Measurements from ENCODE around the gene SIMC1.

SIMC1 gene

GRCh38 chr5:176371621-176372539 lies 133.7 kb downstream of the SIMC1 start:
- in situ Hi-C loops (cut with MboI; ENCODE audit: low pct_unique_long_range_greater_than_20kb, low sequenced_read_pairs, unreplicated experiment) = no loop called here
- TF ChIP-seq CTCF (IDR thresholded peaks at IDR 0.05; ENCODE audit: extremely low read depth, insufficient read depth, missing control alignments) = no peak

GRCh38 chr5:176373100-176373818 lies 135.0 kb downstream of the SIMC1 start:
- in situ Hi-C loops (cut with MboI; ENCODE audit: low pct_unique_long_range_greater_than_20kb, low sequenced_read_pairs, unreplicated experiment) = no loop called here
- DNase-seq (ENCODE audit: low spot score) = no peak
- TF ChIP-seq CTCF (IDR thresholded peaks at IDR 0.05; ENCODE audit: extremely low read depth, insufficient read depth, missing control alignments) = no peak

More at GRCh38 chr5:176371621-176372539, 133.7 kb downstream of the SIMC1 start:
- no peak for DNase-seq (ENCODE audit: low spot score)

GRCh38 chr5:176379881-176380280 lies 141.7 kb downstream of the SIMC1 start:
- DNase-seq (ENCODE audit: low spot score) = peak; percentile 49
- TF ChIP-seq CTCF (IDR thresholded peaks at IDR 0.05; ENCODE audit: extremely low read depth, insufficient read depth, missing control alignments) = no peak
- in situ Hi-C loops (cut with MboI; ENCODE audit: low pct_unique_long_range_greater_than_20kb, low sequenced_read_pairs, unreplicated experiment) = no loop called here

GRCh38 chr5:176381423-176381822 lies 143.2 kb downstream of the SIMC1 start:
- TF ChIP-seq CTCF (IDR thresholded peaks at IDR 0.05; ENCODE audit: extremely low read depth, insufficient read depth, missing control alignments) = no peak
- no peak for DNase-seq (ENCODE audit: low spot score)
- in situ Hi-C loops (cut with MboI; ENCODE audit: low pct_unique_long_range_greater_than_20kb, low sequenced_read_pairs, unreplicated experiment) = no loop called here

- no peak for DNase-seq (ENCODE audit: low spot score)
- TF ChIP-seq CTCF (IDR thresholded peaks at IDR 0.05; ENCODE audit: extremely low read depth, insufficient read depth, missing control alignments) = no peak
- in situ Hi-C loops (cut with MboI; ENCODE audit: low pct_unique_long_range_greater_than_20kb, low sequenced_read_pairs, unreplicated experiment) = no loop called here
Observed at GRCh38 chr5:176381979-176382378, 143.8 kb downstream of the SIMC1 start.

- no peak for TF ChIP-seq CTCF (IDR thresholded peaks at IDR 0.05; ENCODE audit: extremely low read depth, insufficient read depth, missing control alignments)
- in situ Hi-C loops (cut with MboI; ENCODE audit: low pct_unique_long_range_greater_than_20kb, low sequenced_read_pairs, unreplicated experiment) = no loop called here
Observed at GRCh38 chr5:176382721-176383120, 144.5 kb downstream of the SIMC1 start.

More at GRCh38 chr5:176382721-176383120, 144.5 kb downstream of the SIMC1 start:
- no peak for DNase-seq (ENCODE audit: low spot score)

Measured in GM13977 (cell line).